Ascending aorta (tissue), 2 donors: Measurements from ENCODE around the gene RAB40B. TPM values are rescaled to one million over a fixed set of nuclear protein-coding genes. Genes with fewer than 3 reads are reported as not detected.

Experiments
- DNase-seq, 2 donors: peaks; one replicate each; pipeline ENCODE4 v3.0.0-alpha.2; 2019; ENCODE audit warnings: low spot score in 2 of 2
- H3K27ac ChIP-seq, 2 donors: fragments of 200-600 bp; sonication (generic); one replicate each; pipeline ENCODE4 v1.5.1; 2016 to 2017; ENCODE audit warnings: mild to moderate bottlenecking in 1 of 2
- H3K27me3 ChIP-seq: fragments of 200-600 bp; sonication (generic); one replicate; pipeline ENCODE4 v1.5.1; 2017
- H3K36me3 ChIP-seq, 2 donors: fragments of 200-600 bp; sonication (generic); one replicate each; pipeline ENCODE4 v1.5.1; 2016
- H3K4me1 ChIP-seq, 2 donors: fragments of 200-600 bp; sonication (generic); one replicate each; pipeline ENCODE4 v1.5.1; 2016 to 2017; ENCODE audit warnings: mild to moderate bottlenecking in 1 of 2
- H3K4me3 ChIP-seq, 2 donors: fragments of 200-600 bp; sonication (generic); one replicate each; pipeline ENCODE4 v1.5.1; 2016 to 2017; ENCODE audit warnings: mild to moderate bottlenecking in 1 of 2
- H3K9me3 ChIP-seq, 2 donors: fragments of 200-600 bp; sonication (generic); one replicate each; pipeline ENCODE4 v1.5.1; 2016
- intact Hi-C: fragments of 100-400 bp; cut with DNase I; formaldehyde crosslinking; loops from one replicate; pipeline ENCODE4 v1.15.1; 2023
- total RNA-seq: library from RNA; depleted of rRNA; stranded (reverse); fragments of >200 nt; gene quantifications from one replicate; pipeline ENCODE4 v1.1.0, GENCODE V29; 2016
- TF ChIP-seq, protein P1 (sequence below), 3 experiments: fragments of 200-600 bp in 2 of 3; fragments of 450-650 bp in 1 of 3; sonication (generic) in 2 of 3; IDR thresholded peaks; one replicate each; pipeline ENCODE4 v1.5.1; 2016 to 2019; ENCODE audit warnings: antibody characterized with exemption in 3 of 3, mild to moderate bottlenecking in 1 of 3, moderate library complexity in 1 of 3

The RAB40B gene
- total RNA-seq, 1 donor from 2014 or later, result 9.4 TPM

DNA sequence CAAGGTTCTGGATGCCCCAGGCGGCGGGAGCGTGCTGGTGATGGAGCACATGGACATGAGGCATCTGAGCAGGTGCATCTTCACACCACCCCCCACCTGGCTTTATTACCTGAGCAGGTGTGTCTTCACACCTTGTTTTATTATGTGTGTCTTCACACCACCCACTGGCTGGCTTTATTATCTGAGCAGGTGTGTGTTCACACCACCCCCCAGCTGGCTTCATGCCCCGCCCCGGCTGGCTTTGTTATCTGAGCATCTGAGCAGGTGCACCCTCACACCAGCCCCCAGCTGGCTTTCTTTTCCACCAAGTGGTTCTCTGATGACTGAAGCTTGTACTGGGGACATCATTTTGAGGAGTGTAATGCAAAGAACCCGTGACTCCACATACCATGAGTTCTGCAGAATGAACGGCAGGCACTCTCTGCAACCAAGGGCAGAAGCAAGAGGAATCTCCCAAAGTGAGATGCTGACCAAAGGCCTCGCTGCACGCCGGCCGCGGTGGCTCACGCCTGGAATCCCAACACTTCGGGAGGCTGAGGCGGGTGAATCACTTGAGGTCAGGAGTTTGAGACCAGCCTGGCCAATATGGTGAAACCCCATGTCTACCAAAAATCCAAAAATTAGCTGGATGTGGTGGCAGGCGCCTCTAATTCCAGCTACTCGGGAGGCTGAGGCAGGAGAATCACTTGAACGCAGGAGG is 20.6 kb upstream of the RAB40B start:
- TF ChIP-seq, protein P1, sequence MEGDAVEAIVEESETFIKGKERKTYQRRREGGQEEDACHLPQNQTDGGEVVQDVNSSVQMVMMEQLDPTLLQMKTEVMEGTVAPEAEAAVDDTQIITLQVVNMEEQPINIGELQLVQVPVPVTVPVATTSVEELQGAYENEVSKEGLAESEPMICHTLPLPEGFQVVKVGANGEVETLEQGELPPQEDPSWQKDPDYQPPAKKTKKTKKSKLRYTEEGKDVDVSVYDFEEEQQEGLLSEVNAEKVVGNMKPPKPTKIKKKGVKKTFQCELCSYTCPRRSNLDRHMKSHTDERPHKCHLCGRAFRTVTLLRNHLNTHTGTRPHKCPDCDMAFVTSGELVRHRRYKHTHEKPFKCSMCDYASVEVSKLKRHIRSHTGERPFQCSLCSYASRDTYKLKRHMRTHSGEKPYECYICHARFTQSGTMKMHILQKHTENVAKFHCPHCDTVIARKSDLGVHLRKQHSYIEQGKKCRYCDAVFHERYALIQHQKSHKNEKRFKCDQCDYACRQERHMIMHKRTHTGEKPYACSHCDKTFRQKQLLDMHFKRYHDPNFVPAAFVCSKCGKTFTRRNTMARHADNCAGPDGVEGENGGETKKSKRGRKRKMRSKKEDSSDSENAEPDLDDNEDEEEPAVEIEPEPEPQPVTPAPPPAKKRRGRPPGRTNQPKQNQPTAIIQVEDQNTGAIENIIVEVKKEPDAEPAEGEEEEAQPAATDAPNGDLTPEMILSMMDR (IDR thresholded peaks at IDR 0.05), result no peak
- peaks cover 14 to 47% of the 10 kb centered on the region in 2 donors for H3K36me3 ChIP-seq
- intact Hi-C loops, result no loop called here

GRCh38 chr17:82716203-82717010 is 17.9 kb upstream of the RAB40B start, which contains the start of gene FN3KRP:
FN3KRP (plus strand) TSS chr17:82716706; CDS start chr17:82716756, 50 bp downstream.
- Histone ChIP-seq H3K9me3 (no peaks in the 10 kb centered on the region), H3K4me1 (peaks cover 4 to 9% of the 10 kb centered on the region in 2 donors), H3K4me3 (peak within 1 kb of the TSS; percentile 80 to 94), H3K36me3 (peaks cover 11 to 24% of the 10 kb centered on the region in 2 donors), H3K27ac (peak within 1 kb of the TSS; percentile 46 to 55), H3K27me3 (no peaks in the 10 kb centered on the region)
- TF ChIP-seq, protein P1 (IDR thresholded peaks at IDR 0.05), result no peak
- intact Hi-C loops, result loop anchor here (1.0 kb wide), 3 partner anchors 18 to 68 kb away; partner anchors contain the start of genes RAB40B and WDR45B
- peak; percentile 78 to 96 for DNase-seq

More for the DNA sequence above, 20.6 kb upstream of the RAB40B start:
- H3K4me1 ChIP-seq, result peaks cover 4 to 9% of the 10 kb centered on the region in 2 donors
- no peak for DNase-seq
- H3K27ac ChIP-seq, result no peak overlapping the region
- H3K4me3 ChIP-seq, result no peak overlapping the region
- no peaks in the 10 kb centered on the region for H3K27me3 ChIP-seq
- H3K9me3 ChIP-seq, result no peaks in the 10 kb centered on the region

- H3K36me3 ChIP-seq, result no peaks in the 10 kb centered on the region
- intact Hi-C loops, result no loop called here
- no peak for DNase-seq
- H3K4me3 ChIP-seq, result no peak overlapping the region
- no peak overlapping the region for H3K27ac ChIP-seq
- H3K9me3 ChIP-seq, result no peaks in the 10 kb centered on the region
- no peaks in the 10 kb centered on the region for H3K27me3 ChIP-seq
- H3K4me1 ChIP-seq, result peaks cover 4 to 9% of the 10 kb centered on the region in 2 donors
- TF ChIP-seq, protein P1 (IDR thresholded peaks at IDR 0.05), result no peak
These were observed 14.7 kb upstream of the RAB40B start for GRCh38 chr17:82713071-82713723.

GRCh38 chr17:82710499-82711232 is 12.2 kb upstream of the RAB40B start:
- TF ChIP-seq, protein P1 (IDR thresholded peaks at IDR 0.05), result no peak
- DNase-seq, result no peak
- Histone ChIP-seq H3K4me3 (no peak overlapping the region), H3K36me3 (no peaks in the 10 kb centered on the region), H3K9me3 (no peaks in the 10 kb centered on the region), H3K27ac (no peak overlapping the region), H3K4me1 (no peaks in the 10 kb centered on the region), H3K27me3 (no peaks in the 10 kb centered on the region)
- intact Hi-C loops, result no loop called here
